H9 (cell line): ENCODE data around the gene LRIG1. TPM values are rescaled to one million over a fixed set of nuclear protein-coding genes. Genes with fewer than 3 reads are reported as not detected.

Experiments
- DNase-seq: peaks from one replicate; pipeline ENCODE4 v3.0.0-alpha.2; 2017
- H2AFZ ChIP-seq: one replicate; pipeline ENCODE4 v1.6.1; 2013; ENCODE audit warnings: mild to moderate bottlenecking, low read length, control low read depth, moderate library complexity
- H2AK5ac ChIP-seq: 2 replicates; pipeline ENCODE4 v1.6.1; 2013; ENCODE audit warnings: low read length, control low read depth, mixed read lengths; ENCODE audit not compliant: insufficient read length
- H2BK120ac ChIP-seq: one replicate; pipeline ENCODE4 v1.6.1; 2013; ENCODE audit warnings: low read depth, mild to moderate bottlenecking, low read length, control low read depth, inconsistent platforms; ENCODE audit not compliant: poor library complexity, severe bottlenecking
- H2BK12ac ChIP-seq: 2 replicates; pipeline ENCODE4 v1.6.1; 2013; ENCODE audit warnings: low read length, control low read depth, mixed read lengths, low read depth; ENCODE audit not compliant: insufficient read length
- H2BK15ac ChIP-seq: 2 replicates; pipeline ENCODE4 v1.6.1; 2013; ENCODE audit warnings: low read depth, low read length, control low read depth
- H2BK20ac ChIP-seq: one replicate; pipeline ENCODE4 v1.6.1; 2013; ENCODE audit warnings: low read depth, mild to moderate bottlenecking, low read length, control low read depth, inconsistent platforms; ENCODE audit not compliant: poor library complexity, severe bottlenecking
- H2BK5ac ChIP-seq: 2 replicates; pipeline ENCODE4 v1.6.1; 2013; ENCODE audit warnings: low read length, control low read depth, mixed read lengths; ENCODE audit not compliant: insufficient read length
- H3K14ac ChIP-seq: 2 replicates; pipeline ENCODE4 v1.6.1; 2013; ENCODE audit warnings: low read length, control low read depth; ENCODE audit not compliant: insufficient read depth
- H3K18ac ChIP-seq: 2 replicates; pipeline ENCODE4 v1.6.1; 2013; ENCODE audit warnings: low read depth, mild to moderate bottlenecking, mixed read lengths, low read length, control low read depth; ENCODE audit not compliant: insufficient read length
- H3K23ac ChIP-seq: 2 replicates; pipeline ENCODE4 v1.6.1; 2013; ENCODE audit warnings: low read length, control low read depth, mixed read lengths, low read depth; ENCODE audit not compliant: insufficient read length
- H3K23me2 ChIP-seq: 2 replicates; pipeline ENCODE4 v1.6.1; 2013; ENCODE audit warnings: low read depth, mild to moderate bottlenecking, mixed read lengths, low read length, control low read depth; ENCODE audit not compliant: insufficient read length, poor library complexity, severe bottlenecking
- H3K27ac ChIP-seq: 2 replicates; pipeline ENCODE4 v1.5.1; 2013; ENCODE audit warnings: low read length, control low read depth, mixed read lengths, low read depth; ENCODE audit not compliant: insufficient read length
- H3K27me3 ChIP-seq: 2 replicates; pipeline ENCODE4 v1.6.1; 2013; ENCODE audit warnings: low read length, control low read depth, inconsistent platforms; ENCODE audit not compliant: insufficient read depth
- H3K4ac ChIP-seq: 2 replicates; pipeline ENCODE4 v1.6.1; 2013; ENCODE audit warnings: low read depth, mild to moderate bottlenecking, control low read depth, inconsistent platforms, low read length, moderate library complexity
- H3K4me1 ChIP-seq: 2 replicates; pipeline ENCODE4 v1.6.1; 2013; ENCODE audit warnings: low read length, control low read depth, inconsistent platforms; ENCODE audit not compliant: insufficient read depth
- H3K4me2 ChIP-seq: 2 replicates; pipeline ENCODE4 v1.6.1; 2013; ENCODE audit warnings: low read length, control low read depth, mixed read lengths; ENCODE audit not compliant: insufficient read length, insufficient read depth
- H3K56ac ChIP-seq: 2 replicates; pipeline ENCODE4 v1.6.1; 2013; ENCODE audit warnings: low read depth, mild to moderate bottlenecking, mixed read lengths, low read length, control low read depth; ENCODE audit not compliant: insufficient read length
- H3K79me1 ChIP-seq: 2 replicates; pipeline ENCODE4 v1.6.1; 2013; ENCODE audit warnings: low read depth, mild to moderate bottlenecking, moderate library complexity, low read length, control low read depth, inconsistent platforms; ENCODE audit not compliant: insufficient read depth, poor library complexity, severe bottlenecking
- H3K79me2 ChIP-seq: 2 replicates; pipeline ENCODE4 v1.6.1; 2013; ENCODE audit warnings: low read length, control low read depth, inconsistent platforms; ENCODE audit not compliant: insufficient read depth
- H3K9ac ChIP-seq: 2 replicates; pipeline ENCODE4 v1.6.1; 2013; ENCODE audit warnings: low read length, control low read depth, mixed read lengths; ENCODE audit not compliant: insufficient read length; ENCODE audit errors: extremely low read depth
- H3K9me3 ChIP-seq: one replicate; pipeline ENCODE4 v1.6.1; 2013; ENCODE audit warnings: low read depth, low read length, inconsistent platforms; ENCODE audit not compliant: control insufficient read depth
- H3T11ph ChIP-seq: one replicate; pipeline ENCODE4 v1.6.1; 2013; ENCODE audit warnings: mild to moderate bottlenecking, low read length, control low read depth, inconsistent platforms
- H4K20me1 ChIP-seq: one replicate; pipeline ENCODE4 v1.6.1; 2013; ENCODE audit not compliant: control insufficient read depth, insufficient read length, insufficient read depth
- H4K5ac ChIP-seq: 2 replicates; pipeline ENCODE4 v1.6.1; 2013; ENCODE audit warnings: low read depth, mild to moderate bottlenecking, mixed read lengths, low read length, control low read depth; ENCODE audit not compliant: insufficient read length
- H4K8ac ChIP-seq: replicated peaks from 2 replicates; pipeline ENCODE4 v1.6.1; 2013; ENCODE audit warnings: low read length, control low read depth, mixed read lengths, low read depth; ENCODE audit not compliant: insufficient read length
- H4K91ac ChIP-seq: 2 replicates; pipeline ENCODE4 v1.6.1; 2013; ENCODE audit warnings: low read depth, mild to moderate bottlenecking, moderate library complexity, mixed read lengths, low read length, control low read depth; ENCODE audit not compliant: insufficient read length
- H3K27ac Mint-ChIP-seq, 3 experiments: 2 replicates in 2 of 3; 3 replicates in 1 of 3; pipeline ENCODE4 v1.8.0; 2020 to 2021; ENCODE audit warnings: mixed read lengths in 3 of 3, mild to moderate bottlenecking in 1 of 3, moderate library complexity in 1 of 3
- H3K27me3 Mint-ChIP-seq: 2 replicates; pipeline ENCODE4 v1.8.0; 2021; ENCODE audit warnings: low read depth, mild to moderate bottlenecking, moderate library complexity, mixed read lengths
- H3K36me3 Mint-ChIP-seq, 3 experiments: 2 replicates in 2 of 3; 3 replicates in 1 of 3; pipeline ENCODE4 v1.8.0; 2020 to 2021; ENCODE audit warnings: low read depth in 3 of 3, mixed read lengths in 3 of 3; ENCODE audit not compliant: insufficient read depth in 1 of 3
- H3K4me1 Mint-ChIP-seq, 2 experiments: 2 replicates each; pipeline ENCODE4 v1.8.0; 2020; ENCODE audit warnings: mixed read lengths in 2 of 2
- H3K4me3 Mint-ChIP-seq, 2 experiments: 2 replicates in 1 of 2; 3 replicates in 1 of 2; pipeline ENCODE4 v1.8.0; 2020 to 2021; ENCODE audit warnings: mild to moderate bottlenecking in 2 of 2, mixed read lengths in 2 of 2, moderate library complexity in 1 of 2
- H3K9me3 Mint-ChIP-seq, 2 experiments: 2 replicates in 1 of 2; 3 replicates in 1 of 2; pipeline ENCODE4 v1.8.0; 2020; ENCODE audit warnings: mild to moderate bottlenecking in 2 of 2, mixed read lengths in 2 of 2, moderate library complexity in 1 of 2
- CTCF ChIP-seq: fragments of 200-600 bp; sonication (generic); conservative IDR thresholded peaks from 3 replicates; pipeline ENCODE4 v1.8.0; 2021; ENCODE audit warnings: antibody characterized with exemption, mild to moderate bottlenecking
- WGBS: extraction: QIAGEN DNeasy Blood & Tissue Kit; methylation state at CpG from one replicate; pipeline ENCODE4 v1.1.7; 2013; ENCODE audit warnings: missing lambda C conversion rate, low lambda C conversion rate, mixed read lengths; ENCODE audit not compliant: insufficient read length; ENCODE audit errors: extremely low coverage; 5-methylcytosine and 5-hydroxymethylcytosine counted together
- total RNA-seq: library from RNA; stranded (reverse); gene quantifications from 2 replicates; pipeline ENCODE4 v1.2.1, GENCODE V29; 2021

Gene LRIG1
- total RNA-seq, 1 experiment from 2014 or later, result 70.3 TPM

- H3K4me1 ChIP-seq, result peaks cover 2% of the 10 kb centered on the region; the same call in 1 of the 2 replicates
- peaks cover 50 to 63% of the 10 kb centered on the region in 2 experiments for H3K4me1 Mint-ChIP-seq
Measured at GRCh38 chr3:66502245-66502874, 1.5 kb upstream of the LRIG1 start.

More at GRCh38 chr3:66502245-66502874, 1.5 kb upstream of the LRIG1 start:
- Histone ChIP-seq H4K20me1 (peaks cover 2% of the 10 kb centered on the region), H3K4ac (no peak overlapping the region), H2AK5ac (no peak overlapping the region), H3K14ac (no peak overlapping the region), H2BK20ac (no peak overlapping the region), H2BK5ac (no peak overlapping the region), H3K79me2 (peaks cover 28% of the 10 kb centered on the region), H3K56ac (no peak overlapping the region), H3K23ac (no peak overlapping the region), H3K4me2 (no peak overlapping the region), H2BK12ac (no peak overlapping the region), H3K9ac (no peak overlapping the region), H3T11ph (no peak overlapping the region), H3K9me3 (no peaks in the 10 kb centered on the region), H2AFZ (no peak overlapping the region), H3K18ac (no peak overlapping the region), H3K27me3 (no peaks in the 10 kb centered on the region; the same call in 1 of the 2 replicates), H2BK15ac (no peak overlapping the region), H3K79me1 (no peaks in the 10 kb centered on the region), H4K91ac (no peak overlapping the region), H2BK120ac (no peak overlapping the region), H4K8ac (no peak overlapping the region), H4K5ac (no peak overlapping the region), H3K27ac (no peak overlapping the region), H3K23me2 (peaks cover 16% of the 10 kb centered on the region)
- Mint-ChIP-seq H3K36me3 (peaks cover 2 to 12% (median 10%) of the 10 kb centered on the region in 3 experiments; a peak in 6 of 7 replicates), H3K27ac (no peak overlapping the region), H3K27me3 (peaks cover 7% of the 10 kb centered on the region), H3K4me3 (peak overlapping the region in 1 of 2 experiments; percentile 79; a peak in 2 of 5 replicates), H3K9me3 (peaks cover 0 to 3% of the 10 kb centered on the region in 2 experiments; a peak in 3 of 5 replicates)
- TF ChIP-seq CTCF, result no peak
- no CpG with 5 or more reads among the region's 6 CpGs for WGBS
- DNase-seq, result no peak
